GM12874 (cell line): ENCODE data around the gene SEMA3G.

Source experiments
- TF ChIP-seq, protein P1 (sequence below): IDR thresholded peaks from 2 replicates; pipeline ENCODE4 v1.5.1; 2011; ENCODE audit warnings: low read depth, mild to moderate bottlenecking, control low read depth, low read length, moderate library complexity; ENCODE audit not compliant: insufficient read depth

The SEMA3G gene

GRCh38 chr3:52443268-52443610, 1.7 kb downstream of the SEMA3G start:
- TF ChIP-seq, protein P1, sequence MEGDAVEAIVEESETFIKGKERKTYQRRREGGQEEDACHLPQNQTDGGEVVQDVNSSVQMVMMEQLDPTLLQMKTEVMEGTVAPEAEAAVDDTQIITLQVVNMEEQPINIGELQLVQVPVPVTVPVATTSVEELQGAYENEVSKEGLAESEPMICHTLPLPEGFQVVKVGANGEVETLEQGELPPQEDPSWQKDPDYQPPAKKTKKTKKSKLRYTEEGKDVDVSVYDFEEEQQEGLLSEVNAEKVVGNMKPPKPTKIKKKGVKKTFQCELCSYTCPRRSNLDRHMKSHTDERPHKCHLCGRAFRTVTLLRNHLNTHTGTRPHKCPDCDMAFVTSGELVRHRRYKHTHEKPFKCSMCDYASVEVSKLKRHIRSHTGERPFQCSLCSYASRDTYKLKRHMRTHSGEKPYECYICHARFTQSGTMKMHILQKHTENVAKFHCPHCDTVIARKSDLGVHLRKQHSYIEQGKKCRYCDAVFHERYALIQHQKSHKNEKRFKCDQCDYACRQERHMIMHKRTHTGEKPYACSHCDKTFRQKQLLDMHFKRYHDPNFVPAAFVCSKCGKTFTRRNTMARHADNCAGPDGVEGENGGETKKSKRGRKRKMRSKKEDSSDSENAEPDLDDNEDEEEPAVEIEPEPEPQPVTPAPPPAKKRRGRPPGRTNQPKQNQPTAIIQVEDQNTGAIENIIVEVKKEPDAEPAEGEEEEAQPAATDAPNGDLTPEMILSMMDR: no peak

GRCh38 chr3:52442409-52443267, 2.3 kb downstream of the SEMA3G start:
- TF ChIP-seq, protein P1: no peak

DNA sequence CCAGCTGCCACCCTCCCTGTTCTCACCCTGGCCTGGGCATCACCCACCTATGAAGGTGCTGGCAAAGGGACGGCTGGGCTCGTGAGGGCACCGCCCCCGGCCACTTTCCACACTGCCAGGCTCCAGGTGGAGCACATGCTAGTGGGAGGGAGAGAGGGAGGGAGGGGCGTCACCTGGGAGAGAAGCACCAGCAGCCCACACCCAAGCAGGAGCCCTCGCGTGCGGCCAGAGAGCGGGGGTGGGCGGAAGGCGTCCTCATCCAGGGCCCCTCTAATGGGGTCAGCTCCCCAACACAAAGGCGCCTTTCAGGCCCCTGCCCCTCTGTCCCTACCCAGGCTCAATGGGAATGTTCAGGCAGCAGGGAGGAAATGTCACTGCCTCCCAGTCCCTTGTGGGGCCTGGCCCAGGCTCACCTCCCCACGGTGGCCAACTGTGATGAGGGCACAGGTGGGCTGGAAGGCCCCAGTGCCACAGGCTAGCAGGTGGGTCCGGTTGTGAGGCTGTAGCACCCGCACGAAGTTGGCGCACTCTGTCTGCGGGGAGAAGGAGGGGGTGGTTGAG, 3.1 kb downstream of the SEMA3G start:
- TF ChIP-seq, protein P1: no peak

GRCh38 chr3:52441091-52441771, 3.7 kb downstream of the SEMA3G start:
- TF ChIP-seq, protein P1: no peak

DNA sequence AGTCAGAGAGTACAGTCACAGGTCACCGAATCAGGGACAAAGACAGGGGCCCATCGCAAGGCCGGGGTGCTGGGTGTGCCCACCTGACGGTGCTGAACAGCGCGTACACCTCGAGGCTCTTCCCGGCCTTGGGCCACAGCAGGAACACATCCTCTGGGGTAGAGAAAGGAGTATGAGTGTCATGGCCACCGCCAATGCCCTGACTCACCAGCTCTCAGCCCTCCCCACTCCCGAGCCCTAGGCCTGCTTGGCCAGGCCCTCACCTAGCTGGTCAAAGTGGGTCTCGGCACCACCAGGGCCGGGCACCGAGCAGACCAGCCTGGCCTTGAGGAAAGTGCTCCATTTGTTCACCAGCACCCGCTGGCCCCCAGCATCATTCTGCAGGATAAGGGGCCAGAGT, 4.2 kb downstream of the SEMA3G start:
- TF ChIP-seq, protein P1: no peak

- TF ChIP-seq, protein P1: no peak
Observed at GRCh38 chr3:52440249-52440551, 4.7 kb downstream of the SEMA3G start.

- TF ChIP-seq, protein P1: no peak
Observed at GRCh38 chr3:52439426-52440248, 5.3 kb downstream of the SEMA3G start.
